Measurements from ENCODE around the gene SLC9A9. TPM values are rescaled to one million over a fixed set of nuclear protein-coding genes. Genes with fewer than 3 reads are reported as not detected.

SLC9A9 gene
- total and polyA plus RNA-seq, 7 donors = 1.3 to 5.4 (median 2.9) TPM

DNA sequence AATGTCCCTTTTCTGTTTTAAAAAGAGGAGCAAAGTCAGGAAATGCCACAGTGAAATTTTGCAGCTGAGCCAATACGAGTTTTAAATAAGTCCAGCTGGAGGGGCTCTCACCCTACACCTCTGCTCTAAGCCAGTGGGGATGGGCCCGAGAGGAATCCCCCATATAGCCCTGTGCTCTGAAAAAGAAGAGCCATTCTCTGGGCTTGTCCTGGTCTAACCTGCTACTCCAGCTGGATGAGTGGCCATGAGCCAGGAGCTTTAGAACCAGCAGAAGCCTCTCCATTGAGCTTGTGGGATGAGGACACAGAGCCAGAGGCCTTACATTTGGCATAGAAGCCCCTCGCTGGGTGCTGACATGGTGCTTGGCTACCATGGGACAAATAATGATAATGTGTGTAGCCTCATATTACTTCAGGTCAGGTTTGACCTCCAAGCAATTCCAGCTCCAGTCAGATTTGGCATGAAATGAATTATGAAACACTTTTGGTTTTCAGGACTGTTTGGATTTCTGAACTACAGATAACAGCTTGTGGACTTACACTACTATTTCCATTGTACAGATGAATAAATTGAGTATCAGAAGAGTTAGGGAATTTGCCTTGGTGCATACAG is 556.3 kb downstream of the SLC9A9 start:
- WGBS, 3 donors = 24 to 39% (median 27%) methylated on average over 3 of the region's 3 CpGs
- no peak overlapping the region for H3K4me3 ChIP-seq
- no peaks in the 10 kb centered on the region for H3K36me3 ChIP-seq (ENCODE audit: insufficient read depth in 1 of 2, low read depth in 1 of 2)
- no peak for ATAC-seq
- DNase-seq = no peak
- no peak for TF ChIP-seq CTCF (IDR thresholded peaks at IDR 0.05)
- H3K9me3 ChIP-seq = no peaks in the 10 kb centered on the region
- H3K4me1 ChIP-seq = no peaks in the 10 kb centered on the region
- no peak overlapping the region for H3K27ac ChIP-seq
- intact Hi-C loops (cut with DNase I) = no loop called here
- H3K27me3 ChIP-seq (ENCODE audit: insufficient read depth in 3 of 3, low read length in 2 of 3) = no peaks in the 10 kb centered on the region

- Histone ChIP-seq H3K27me3 (ENCODE audit: insufficient read depth in 3 of 3, low read length in 2 of 3) (no peaks in the 10 kb centered on the region), H3K27ac (no peak overlapping the region), H3K4me1 (no peaks in the 10 kb centered on the region), H3K36me3 (ENCODE audit: insufficient read depth in 1 of 2, low read depth in 1 of 2) (no peaks in the 10 kb centered on the region), H3K9me3 (no peaks in the 10 kb centered on the region), H3K4me3 (no peak overlapping the region)
- TF ChIP-seq CTCF (IDR thresholded peaks at IDR 0.05) = no peak
- intact Hi-C loops (cut with DNase I) = no loop called here
- ATAC-seq (no peak), DNase-seq (no peak)
- 83 to 90% (median 87%) methylated on average over 2 of the region's 2 CpGs for WGBS, 3 donors
These were observed 559.3 kb downstream of the SLC9A9 start for GRCh38 chr3:143288944-143289343.

GRCh38 chr3:143287403-143287802 is 560.9 kb downstream of the SLC9A9 start:
- intact Hi-C loops (cut with DNase I) = no loop called here
- ATAC-seq = no peak
- WGBS, 3 donors = 75 to 83% (median 76%) methylated on average over 2 of the region's 2 CpGs
- Histone ChIP-seq H3K4me1 (no peaks in the 10 kb centered on the region), H3K27ac (no peak overlapping the region), H3K4me3 (no peak overlapping the region), H3K27me3 (ENCODE audit: insufficient read depth in 3 of 3, low read length in 2 of 3) (no peaks in the 10 kb centered on the region), H3K36me3 (ENCODE audit: insufficient read depth in 1 of 2, low read depth in 1 of 2) (no peaks in the 10 kb centered on the region), H3K9me3 (no peaks in the 10 kb centered on the region)
- no peak for TF ChIP-seq CTCF (IDR thresholded peaks at IDR 0.05)
- no peak for DNase-seq

DNA sequence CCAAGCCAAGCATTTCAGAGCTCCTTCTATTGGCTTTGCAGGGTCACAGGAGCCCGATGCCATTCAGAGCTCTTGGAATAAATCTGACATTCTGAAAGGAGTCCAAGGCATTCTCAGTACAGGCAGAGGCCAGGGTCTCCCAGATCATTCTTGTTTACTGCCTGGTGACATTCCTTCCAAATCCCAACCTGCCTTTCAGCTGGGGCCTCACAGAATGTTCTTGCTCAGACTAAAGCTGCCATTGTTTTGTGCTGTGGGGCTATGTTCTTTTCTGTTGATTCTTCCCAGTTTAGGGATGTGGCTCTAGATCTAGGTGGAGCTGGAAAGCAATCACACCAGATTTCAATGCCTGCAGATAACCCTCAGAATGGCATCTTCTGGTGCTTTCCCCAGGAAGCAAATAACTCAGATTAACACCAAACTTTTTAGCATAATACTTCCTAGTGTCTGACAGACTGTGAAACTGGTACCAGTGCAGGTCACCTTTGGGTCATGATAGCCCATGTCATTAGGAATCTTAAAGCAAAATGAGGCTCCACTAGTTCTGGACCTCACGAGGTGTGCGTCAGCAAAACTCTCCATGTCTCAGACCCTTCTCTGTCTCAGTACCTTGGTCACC is 561.8 kb downstream of the SLC9A9 start:
- H3K4me1 ChIP-seq = no peaks in the 10 kb centered on the region
- no peaks in the 10 kb centered on the region for H3K27me3 ChIP-seq (ENCODE audit: insufficient read depth in 3 of 3, low read length in 2 of 3)
- no peak for ATAC-seq
- no peak overlapping the region for H3K27ac ChIP-seq
- intact Hi-C loops (cut with DNase I) = no loop called here
- no peak for DNase-seq
- no peaks in the 10 kb centered on the region for H3K36me3 ChIP-seq (ENCODE audit: insufficient read depth in 1 of 2, low read depth in 1 of 2)
- H3K4me3 ChIP-seq = no peak overlapping the region
- whole genome bisulfite sequencing, 3 donors = 81 to 83% (median 83%) methylated on average over 3 of the region's 3 CpGs
- no peak for TF ChIP-seq CTCF (IDR thresholded peaks at IDR 0.05)
- H3K9me3 ChIP-seq = no peaks in the 10 kb centered on the region

All from psoas muscle (tissue), 8 donors.